Heart left ventricle (tissue), 16 donors: ENCODE data around the gene BRD8. TPM values are rescaled to one million over a fixed set of nuclear protein-coding genes. Genes with fewer than 3 reads are reported as not detected.

Experiments
- ATAC-seq, 4 donors: fragments of 200-7000 bp; cut with Tn5 transposase; one replicate each; pipeline ENCODE4 v1.9.1; 2020 to 2022; ENCODE audit warnings: moderate library complexity in 4 of 4, mild to moderate bottlenecking in 3 of 4, moderate number of reproducible peaks in 1 of 4
- DNase-seq, 5 donors: peaks; one replicate each; pipeline ENCODE4 v3.0.0-alpha.2; 2020
- H3K27ac ChIP-seq, 12 donors: fragments of 200-600 bp; sonication (generic) in 4 of 12; one replicate each; pipeline versions ENCODE4 v1.5.0 to v1.8.0; 2016 to 2022; ENCODE audit warnings: mild to moderate bottlenecking in 2 of 12
- H3K27me3 ChIP-seq, 9 donors: fragments of 200-600 bp; sonication (generic) in 2 of 9; one replicate each; pipeline versions ENCODE4 v1.5.1 to v1.8.0; 2016 to 2022; ENCODE audit warnings: mild to moderate bottlenecking in 3 of 9
- H3K36me3 ChIP-seq, 9 donors: fragments of 200-600 bp; sonication (generic) in 2 of 9; one replicate each; pipeline versions ENCODE4 v1.5.0 to v1.8.0; 2018 to 2022; ENCODE audit warnings: mild to moderate bottlenecking in 2 of 9
- H3K4me1 ChIP-seq, 12 donors: fragments of 200-600 bp; sonication (generic) in 4 of 12; one replicate each; pipeline versions ENCODE4 v1.5.0 to v1.8.0; 2016 to 2022; ENCODE audit warnings: mild to moderate bottlenecking in 3 of 12
- H3K4me3 ChIP-seq, 12 donors: fragments of 200-600 bp; sonication (generic) in 4 of 12; one replicate each; pipeline versions ENCODE4 v1.5.0 to v1.8.0; 2017 to 2022; ENCODE audit warnings: mild to moderate bottlenecking in 9 of 12, moderate library complexity in 4 of 12
- H3K9me3 ChIP-seq, 12 donors: fragments of 200-600 bp; sonication (generic) in 4 of 12; one replicate each; pipeline versions ENCODE4 v1.5.0 to v1.8.0; 2016 to 2022; ENCODE audit warnings: mild to moderate bottlenecking in 1 of 12
- POLR2A ChIP-seq, 2 donors: fragments of 450-650 bp; IDR thresholded peaks; one replicate each; pipeline ENCODE4 v1.6.1; 2017; ENCODE audit warnings: antibody characterized with exemption in 2 of 2, mild to moderate bottlenecking in 2 of 2, moderate library complexity in 2 of 2
- WGBS, 4 donors: extraction: QIAGEN DNeasy Blood & Tissue Kit in 2 of 4; methylation state at CpG; one replicate each; pipeline versions ENCODE4 v1.1.5 to v1.1.7; 2013 to 2018; 5-methylcytosine and 5-hydroxymethylcytosine counted together
- intact Hi-C, 10 donors: fragments of 100-400 bp; cut with DNase I; formaldehyde crosslinking; loops; one replicate each; pipeline versions ENCODE4 v1.11.1 to v1.14.2; 2022
- polyA plus RNA-seq, 2 donors: library from polyadenylated mRNA; stranded (reverse); fragments of 200-250 nt; gene quantifications; one replicate each; pipeline ENCODE4 v1.2.3, GENCODE V29; 2013
- total RNA-seq, 9 donors: library from RNA; depleted of rRNA in 2 of 9; stranded (reverse); fragments of >200 nt in 2 of 9; fragmentation: NEBNext Ultra II Directional in 3 of 9; extraction: Animal tissue kit (Norgen Biotek cat#: 25700) in 3 of 9; gene quantifications; one replicate each; pipeline versions ENCODE4 v1.1.0 to v1.2.4, GENCODE V29; 2016 to 2023
- TF ChIP-seq, protein P1 (sequence below), 12 donors: fragments of 200-600 bp; sonication (generic) in 4 of 12; IDR thresholded peaks; one replicate each; pipeline versions ENCODE4 v1.5.0 to v1.8.0; 2018 to 2022; ENCODE audit warnings: antibody characterized with exemption in 12 of 12, mild to moderate bottlenecking in 5 of 12
- donor health status: ischemic (EF 13 %, LVEDD 7.1; RV severe dilation, severe dysfunction).
- donor health status: healthy with polysubstance abuse.
- donor health status: DM: no; HTN: yes; CAD: no.
- donor health status: DM: no; HTN: no; CAD: no.
- donor health status: ischemic (EF 25% LVEDD 6.9; RV normal size, moderate dysfunction).
- donor health status: ischemic (EF 25% LVEDD 5.7; RV mildly dilated, moderate dysfunction).
- donor health status: healthy.
- donor health status: DM: yes; HTN: yes; CAD: no.
- donor health status: ischemic (EF 35%, LVEDD 5.7; RV mildly dilated, moderate dysfunction).
- donor health status: nonischemic (EF 11% LVEDD 7.7; RV severe dilation, severe dysfunction).
- donor health status: DM: yes; HTN: yes; CAD: no.
- donor health status: PGD.
- donor health status: ischemic (EF 29% LVEDD 5.4; RV normal size, mild dysfunction).
- donor health status: nonischemic (EF 23%, LVEDD 6.1; RV moderate dilation, normal function).

BRD8 gene
- total and polyA plus RNA-seq, 11 donors = 16.6 to 30.2 (median 22.7) TPM

DNA sequence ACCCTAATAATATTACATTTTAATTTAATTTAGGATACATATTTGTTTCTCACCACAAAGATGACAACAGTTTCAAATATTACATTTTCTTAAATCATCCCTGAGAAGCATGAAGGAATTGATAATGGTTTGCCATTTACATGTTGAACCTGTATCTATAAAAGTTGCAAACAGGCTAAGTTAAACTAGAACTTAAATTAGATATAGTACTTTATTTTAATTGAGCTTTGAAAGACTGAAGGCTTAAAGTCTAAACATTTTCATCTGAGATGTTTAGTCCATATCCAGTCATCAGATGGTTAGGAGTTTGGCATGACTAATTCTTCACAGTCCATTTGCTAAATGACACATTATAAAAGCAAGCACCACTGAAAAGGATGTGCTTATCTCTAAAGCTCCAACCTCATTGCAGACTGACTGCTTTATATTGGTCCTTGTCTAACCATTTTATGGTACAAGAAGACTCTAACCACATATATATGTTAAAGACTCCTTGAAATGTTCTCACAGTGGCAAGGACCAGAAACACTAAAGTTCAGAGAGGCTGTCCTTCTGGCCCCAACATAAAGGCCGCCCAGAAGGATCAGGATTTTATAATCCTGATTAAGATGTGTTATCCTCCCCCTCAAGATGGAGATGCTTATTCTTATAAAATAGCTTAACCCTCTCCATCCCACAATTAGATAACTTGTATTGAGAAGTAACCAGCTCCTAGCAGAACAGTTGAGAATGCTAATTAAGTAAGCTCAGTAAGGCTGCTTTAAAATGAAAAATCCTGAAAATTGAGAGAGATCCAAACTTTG is 68.8 kb downstream of the BRD8 start:
- Histone ChIP-seq H3K27ac (no peak overlapping the region), H3K36me3 (no peaks in the 10 kb centered on the region), H3K4me3 (no peak overlapping the region), H3K27me3 (peaks cover 0 to 7% (median 0%) of the 10 kb centered on the region in 9 donors), H3K4me1 (no peaks in the 10 kb centered on the region), H3K9me3 (no peaks in the 10 kb centered on the region)
- TF ChIP-seq, protein P1, sequence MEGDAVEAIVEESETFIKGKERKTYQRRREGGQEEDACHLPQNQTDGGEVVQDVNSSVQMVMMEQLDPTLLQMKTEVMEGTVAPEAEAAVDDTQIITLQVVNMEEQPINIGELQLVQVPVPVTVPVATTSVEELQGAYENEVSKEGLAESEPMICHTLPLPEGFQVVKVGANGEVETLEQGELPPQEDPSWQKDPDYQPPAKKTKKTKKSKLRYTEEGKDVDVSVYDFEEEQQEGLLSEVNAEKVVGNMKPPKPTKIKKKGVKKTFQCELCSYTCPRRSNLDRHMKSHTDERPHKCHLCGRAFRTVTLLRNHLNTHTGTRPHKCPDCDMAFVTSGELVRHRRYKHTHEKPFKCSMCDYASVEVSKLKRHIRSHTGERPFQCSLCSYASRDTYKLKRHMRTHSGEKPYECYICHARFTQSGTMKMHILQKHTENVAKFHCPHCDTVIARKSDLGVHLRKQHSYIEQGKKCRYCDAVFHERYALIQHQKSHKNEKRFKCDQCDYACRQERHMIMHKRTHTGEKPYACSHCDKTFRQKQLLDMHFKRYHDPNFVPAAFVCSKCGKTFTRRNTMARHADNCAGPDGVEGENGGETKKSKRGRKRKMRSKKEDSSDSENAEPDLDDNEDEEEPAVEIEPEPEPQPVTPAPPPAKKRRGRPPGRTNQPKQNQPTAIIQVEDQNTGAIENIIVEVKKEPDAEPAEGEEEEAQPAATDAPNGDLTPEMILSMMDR (IDR thresholded peaks at IDR 0.05) = no peak
- TF ChIP-seq POLR2A (IDR thresholded peaks at IDR 0.05) = no peak
- intact Hi-C loops = no loop called here
- WGBS, 4 donors = 75 to 81% (median 77%) methylated on average over 1 of the region's 1 CpG
- DNase-seq (no peak), ATAC-seq (no peak)

DNA sequence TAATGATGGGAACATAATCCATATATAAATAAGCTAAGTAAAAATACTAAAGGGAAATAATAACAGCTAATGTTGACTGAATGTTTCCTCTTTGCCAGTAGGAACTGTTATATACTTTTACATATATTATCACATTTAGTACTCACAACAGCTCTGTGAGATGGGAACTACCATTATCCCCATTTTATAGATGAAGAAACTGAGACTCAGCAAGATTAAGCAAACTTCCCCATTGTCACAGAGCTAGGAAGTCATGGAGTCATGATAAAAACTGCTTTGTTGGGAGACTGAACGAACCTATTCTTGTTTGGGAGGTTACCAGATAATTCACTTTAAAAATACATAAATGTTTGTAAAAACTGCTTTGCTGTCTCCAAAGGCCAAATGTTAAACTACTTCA is 71.2 kb downstream of the BRD8 start:
- Histone ChIP-seq H3K27me3 (peaks cover 0 to 7% (median 0%) of the 10 kb centered on the region in 9 donors), H3K36me3 (no peaks in the 10 kb centered on the region), H3K27ac (no peak overlapping the region), H3K9me3 (no peaks in the 10 kb centered on the region), H3K4me3 (no peak overlapping the region), H3K4me1 (no peaks in the 10 kb centered on the region)
- 44 to 65% (median 55%) methylated on average over 1 of the region's 1 CpG for WGBS, 4 donors
- no peak for DNase-seq
- intact Hi-C loops = no loop called here
- TF ChIP-seq, protein P1 (IDR thresholded peaks at IDR 0.05) = no peak
- TF ChIP-seq POLR2A (IDR thresholded peaks at IDR 0.05) = no peak
- no peak for ATAC-seq

DNA sequence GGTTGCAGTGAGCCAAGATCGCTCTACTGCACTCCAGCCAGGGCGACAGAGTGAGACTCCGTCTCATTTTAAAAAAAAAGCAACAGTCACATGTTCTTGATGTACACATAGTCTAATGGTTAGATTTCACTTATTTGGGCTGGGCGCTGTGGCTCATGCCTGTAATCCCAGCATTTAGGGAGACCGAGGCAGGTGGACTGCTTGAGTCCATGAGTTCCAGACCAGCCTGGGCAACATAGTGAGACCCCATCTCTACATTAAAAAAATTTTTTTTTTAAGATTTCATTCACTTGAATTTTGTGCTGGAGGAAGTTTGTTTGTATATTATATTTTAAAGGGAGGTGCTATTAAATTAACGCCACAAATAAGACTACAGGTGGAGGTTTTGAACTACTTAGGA is 72.7 kb downstream of the BRD8 start:
- 92 to 96% (median 94%) methylated on average over 6 of the region's 6 CpGs for WGBS, 4 donors
- Histone ChIP-seq H3K4me3 (no peak overlapping the region), H3K27ac (no peak overlapping the region), H3K4me1 (no peaks in the 10 kb centered on the region), H3K9me3 (no peaks in the 10 kb centered on the region), H3K36me3 (no peaks in the 10 kb centered on the region), H3K27me3 (peaks cover 0 to 4% (median 0%) of the 10 kb centered on the region in 9 donors)
- intact Hi-C loops = no loop called here
- DNase-seq (no peak), ATAC-seq (no peak)
- TF ChIP-seq POLR2A (IDR thresholded peaks at IDR 0.05) = no peak
- TF ChIP-seq, protein P1 (IDR thresholded peaks at IDR 0.05) = no peak

DNA sequence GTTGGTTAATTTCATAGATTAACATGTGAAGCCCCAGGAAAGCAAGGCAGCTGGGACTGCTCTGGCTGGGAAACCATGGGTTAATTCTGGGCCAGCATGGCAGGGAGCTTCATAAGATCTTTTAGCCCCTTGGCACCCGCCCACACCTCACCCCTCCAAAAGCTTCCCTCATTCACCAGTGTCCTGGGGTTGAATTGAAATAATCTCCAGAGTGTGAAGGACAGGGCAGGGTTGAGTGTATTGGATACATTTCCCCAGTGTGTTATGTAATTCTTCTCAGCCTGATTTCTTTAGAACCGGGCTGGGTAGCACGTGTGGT is 75.2 kb downstream of the BRD8 start:
- DNase-seq = no peak
- no peaks in the 10 kb centered on the region for H3K9me3 ChIP-seq
- H3K27me3 ChIP-seq = peaks cover 0 to 12% (median 2%) of the 10 kb centered on the region in 9 donors
- H3K36me3 ChIP-seq = no peaks in the 10 kb centered on the region
- no peak overlapping the region for H3K27ac ChIP-seq
- H3K4me1 ChIP-seq = no peaks in the 10 kb centered on the region
- ATAC-seq = no peak
- intact Hi-C loops = no loop called here
- no peak overlapping the region for H3K4me3 ChIP-seq
- WGBS, 4 donors = 4 to 24% (median 16%) methylated on average over 3 of the region's 3 CpGs
- no peak for TF ChIP-seq POLR2A (IDR thresholded peaks at IDR 0.05)
- TF ChIP-seq, protein P1 (IDR thresholded peaks at IDR 0.05) = no peak
